Fibroblast of pulmonary artery (primary cell): ENCODE measurements around the gene HELLS.
"Not testable (repeated sequence)": the region's sequence is repeated elsewhere in the genome, so short reads cannot be mapped to it uniquely, and the experiment has no call there.

Experiments used
- DNase-seq: peaks from one replicate; pipeline ENCODE4 v3.0.0-alpha.2; 2010; ENCODE audit warnings: low read depth
- H3K4me3 ChIP-seq: replicated peaks from 2 replicates; pipeline ENCODE4 v1.5.1; 2011; ENCODE audit warnings: low read depth, mild to moderate bottlenecking, control low read depth, low read length, moderate library complexity
- TF ChIP-seq, protein P1 (sequence below): IDR thresholded peaks from 2 replicates; pipeline ENCODE4 v1.5.1; 2011; ENCODE audit warnings: mild to moderate bottlenecking, control low read depth, low read length, inconsistent platforms; ENCODE audit errors: missing control alignments

Gene HELLS

DNA sequence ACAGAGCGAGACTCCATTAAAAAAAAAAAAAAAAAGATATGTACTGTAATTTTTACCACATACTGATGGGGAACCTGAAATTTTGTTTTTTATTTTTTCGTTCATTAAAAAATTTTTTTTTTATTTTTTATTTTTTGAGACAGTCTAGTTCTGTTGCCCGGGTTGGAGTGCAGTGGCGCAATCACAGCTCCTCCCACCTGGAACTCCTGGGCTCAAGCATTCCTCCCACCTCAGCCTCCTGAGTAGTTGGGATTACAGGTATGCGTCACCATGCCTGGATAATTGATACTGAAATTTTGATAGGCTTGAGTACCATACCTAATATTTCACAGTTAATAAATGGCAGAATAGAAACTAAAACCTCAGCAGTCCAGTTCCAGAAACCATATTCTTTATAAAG is 20.9 kb upstream of the HELLS start:
- DNase-seq: no peak
- no peak overlapping the region for H3K4me3 ChIP-seq
- TF ChIP-seq, protein P1, sequence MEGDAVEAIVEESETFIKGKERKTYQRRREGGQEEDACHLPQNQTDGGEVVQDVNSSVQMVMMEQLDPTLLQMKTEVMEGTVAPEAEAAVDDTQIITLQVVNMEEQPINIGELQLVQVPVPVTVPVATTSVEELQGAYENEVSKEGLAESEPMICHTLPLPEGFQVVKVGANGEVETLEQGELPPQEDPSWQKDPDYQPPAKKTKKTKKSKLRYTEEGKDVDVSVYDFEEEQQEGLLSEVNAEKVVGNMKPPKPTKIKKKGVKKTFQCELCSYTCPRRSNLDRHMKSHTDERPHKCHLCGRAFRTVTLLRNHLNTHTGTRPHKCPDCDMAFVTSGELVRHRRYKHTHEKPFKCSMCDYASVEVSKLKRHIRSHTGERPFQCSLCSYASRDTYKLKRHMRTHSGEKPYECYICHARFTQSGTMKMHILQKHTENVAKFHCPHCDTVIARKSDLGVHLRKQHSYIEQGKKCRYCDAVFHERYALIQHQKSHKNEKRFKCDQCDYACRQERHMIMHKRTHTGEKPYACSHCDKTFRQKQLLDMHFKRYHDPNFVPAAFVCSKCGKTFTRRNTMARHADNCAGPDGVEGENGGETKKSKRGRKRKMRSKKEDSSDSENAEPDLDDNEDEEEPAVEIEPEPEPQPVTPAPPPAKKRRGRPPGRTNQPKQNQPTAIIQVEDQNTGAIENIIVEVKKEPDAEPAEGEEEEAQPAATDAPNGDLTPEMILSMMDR: no peak

DNA sequence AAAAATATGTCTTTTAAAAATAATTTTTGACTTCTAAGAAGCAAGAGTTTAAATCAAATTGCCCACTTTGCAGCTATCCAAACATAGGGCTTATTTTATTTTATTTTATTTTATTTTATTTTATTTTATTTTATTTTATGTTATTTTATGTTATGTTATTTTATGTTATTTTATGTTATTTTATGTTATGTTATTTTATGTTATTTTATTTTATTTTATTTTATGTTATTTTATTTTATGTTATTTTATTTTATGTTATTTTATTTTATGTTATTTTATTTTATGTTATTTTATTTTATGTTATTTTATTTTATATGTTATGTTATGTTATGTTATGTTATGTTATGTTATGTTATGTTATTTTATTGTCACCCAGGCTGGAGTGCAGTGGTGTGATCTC is 14.0 kb upstream of the HELLS start:
- DNase-seq, H3K4me3 ChIP-seq: not testable (repeated sequence)

DNA sequence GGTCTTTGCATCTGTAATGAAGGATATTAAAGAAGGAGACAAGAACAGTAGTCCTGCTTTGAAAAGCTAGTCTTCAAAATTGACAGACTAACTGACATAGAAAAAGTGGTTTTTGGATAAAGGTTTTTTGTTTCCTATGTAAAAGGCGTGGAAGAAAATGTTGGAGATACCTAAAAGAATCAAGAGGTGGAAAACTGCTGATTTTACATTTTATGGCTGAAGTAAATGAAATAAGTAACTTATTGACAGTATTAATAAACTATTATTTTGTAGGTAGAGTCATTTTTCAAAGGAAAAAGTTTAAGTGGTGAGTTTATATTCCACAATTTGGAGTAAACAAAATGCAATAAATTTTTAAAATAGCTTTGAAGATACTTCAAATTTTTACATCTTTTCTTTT is 12.6 kb upstream of the HELLS start:
- DNase-seq: no peak
- TF ChIP-seq, protein P1: no peak
- no peak overlapping the region for H3K4me3 ChIP-seq

DNA sequence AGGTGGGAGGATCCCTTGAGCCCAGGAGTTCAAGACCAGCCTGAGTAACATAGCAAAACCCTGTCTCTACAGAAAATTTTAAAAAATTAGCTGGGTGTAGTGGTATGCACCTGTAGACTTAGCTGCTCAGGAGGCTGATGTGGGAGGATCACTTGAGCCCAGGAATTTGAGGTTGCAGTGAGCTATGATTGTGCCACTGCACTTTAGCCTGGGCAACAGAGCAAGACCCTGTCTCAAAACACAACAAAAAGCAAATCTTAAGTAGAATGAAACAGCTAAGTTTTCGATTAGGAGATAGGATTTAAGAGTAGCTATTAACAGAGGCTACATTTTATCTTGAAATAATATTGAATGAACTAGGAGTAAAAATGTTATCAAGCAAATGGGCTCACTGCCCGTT is 3.3 kb upstream of the HELLS start:
- not testable (repeated sequence) for DNase-seq, H3K4me3 ChIP-seq

DNA sequence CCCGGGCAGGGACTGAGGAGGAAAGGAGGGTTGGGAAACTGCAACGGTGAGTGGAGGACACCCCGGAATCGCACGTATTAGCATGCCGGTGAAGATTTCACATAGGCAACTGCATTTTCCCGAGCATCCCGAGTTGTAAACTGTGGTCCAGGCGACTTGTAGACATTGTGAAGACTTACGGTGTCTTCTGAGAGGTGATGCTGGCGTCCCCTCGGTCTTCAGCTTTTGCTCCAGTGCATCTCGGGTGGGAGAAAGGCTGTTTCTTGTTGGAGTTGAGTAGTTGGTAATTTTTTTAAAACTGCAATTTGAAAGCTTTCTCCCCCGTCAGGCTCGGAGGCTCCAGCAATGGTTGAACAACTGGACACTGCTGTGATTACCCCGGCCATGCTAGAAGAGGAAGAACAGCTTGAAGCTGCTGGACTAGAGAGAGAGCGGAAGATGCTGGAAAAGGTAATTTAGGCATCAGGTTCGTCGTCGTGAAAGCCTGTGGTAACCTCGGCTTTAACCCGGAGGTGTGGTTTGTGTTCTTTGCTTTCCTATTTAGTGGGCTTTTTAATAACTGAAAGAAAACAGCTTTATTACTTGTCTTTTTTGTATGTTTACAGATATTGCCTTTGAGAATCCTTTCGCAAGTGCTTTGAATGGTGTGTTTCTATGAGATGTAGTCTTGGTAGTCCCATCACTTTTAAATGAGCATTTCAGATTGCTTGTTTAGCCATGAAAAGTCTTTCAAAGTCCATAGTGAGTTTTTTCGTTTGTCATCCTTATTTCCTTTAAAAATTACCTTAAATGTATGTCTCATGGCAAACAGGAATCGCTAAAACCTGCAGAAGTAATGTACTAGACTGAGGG is 687 bp downstream of the HELLS start:
- peak; percentile 16 for DNase-seq
- TF ChIP-seq, protein P1: no peak
- peak overlapping the region; percentile 94 for H3K4me3 ChIP-seq

DNA sequence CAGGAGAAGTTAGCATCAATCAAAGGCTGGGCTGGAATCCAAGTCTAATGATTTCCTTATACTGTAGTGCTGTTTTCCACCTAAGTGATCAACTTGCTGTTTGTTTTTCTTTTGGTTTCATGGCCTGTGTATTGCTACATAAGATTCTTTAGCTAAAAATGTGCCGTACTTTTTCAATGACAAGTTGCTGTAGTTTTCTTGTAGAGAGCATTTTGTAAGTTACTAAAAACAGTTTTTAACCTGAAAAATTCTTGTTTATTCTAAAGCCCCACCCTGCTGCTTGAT is 1.3 kb downstream of the HELLS start:
- peak; percentile 5 for DNase-seq
- TF ChIP-seq, protein P1: no peak
- peak overlapping the region; percentile 94 for H3K4me3 ChIP-seq

DNA sequence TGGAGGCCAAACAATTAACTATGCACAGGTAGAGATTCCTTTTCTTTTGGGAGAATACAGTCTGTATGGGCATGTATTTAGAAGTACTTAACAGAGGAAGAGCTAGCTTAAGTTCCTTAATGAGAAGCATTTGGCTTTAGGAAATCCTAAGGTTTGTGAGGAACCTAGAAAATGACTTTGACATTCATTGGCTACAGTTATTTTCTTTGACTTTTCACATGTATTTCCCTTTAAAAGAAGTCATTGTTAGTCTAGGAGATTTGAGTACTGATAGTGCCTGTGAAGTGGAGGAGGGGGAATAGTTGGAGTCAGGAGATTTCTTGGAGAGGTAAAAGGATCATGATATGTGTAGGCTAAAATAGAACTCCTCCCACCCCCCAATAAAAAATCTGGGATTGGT is 3.6 kb downstream of the HELLS start:
- H3K4me3 ChIP-seq: no peak overlapping the region
- DNase-seq: no peak
- TF ChIP-seq, protein P1: no peak

DNA sequence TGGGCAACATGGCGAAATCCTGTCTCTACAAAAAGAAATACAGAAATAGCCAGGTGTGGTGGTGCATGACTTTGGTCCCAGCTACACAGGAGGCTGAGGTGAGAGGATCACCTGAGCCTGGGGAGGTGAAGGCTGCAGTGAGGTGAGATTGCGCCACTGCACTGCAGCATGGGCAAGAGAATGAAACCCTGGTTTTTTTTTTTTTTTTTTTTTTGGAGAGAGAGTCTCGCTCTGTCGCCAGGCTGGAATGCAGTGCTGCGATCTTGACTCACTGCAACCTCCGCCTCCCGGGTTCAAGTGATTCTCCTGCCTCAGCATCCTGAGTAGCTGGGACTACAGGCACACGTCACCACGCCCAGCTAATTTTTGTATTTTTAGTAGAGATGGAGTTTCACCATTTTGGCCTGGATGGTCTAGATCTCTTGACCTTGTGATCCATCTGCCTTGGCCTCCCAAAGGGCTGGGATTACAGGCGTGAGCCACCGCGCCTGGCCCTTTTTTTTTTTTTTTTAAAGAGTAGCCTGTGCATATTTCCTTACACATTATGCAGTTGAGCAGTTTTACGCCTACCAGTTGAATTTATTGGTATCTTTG is 22.2 kb downstream of the HELLS start:
- not testable (repeated sequence) for H3K4me3 ChIP-seq, DNase-seq
